Measurements from ENCODE around the gene TBC1D10A. TPM values are rescaled to one million over a fixed set of nuclear protein-coding genes. Genes with fewer than 3 reads are reported as not detected.
A peak's percentile ranks its signal among the peaks of the same experiment; 100 is the strongest.

The TBC1D10A gene
- total RNA-seq, 3 donors from 2014 or later = 29.7 to 41.4 (median 32.2) TPM

- peak; percentile 54 for ATAC-seq
Measured at GRCh38 chr22:30325065-30325720, 1.5 kb downstream of the TBC1D10A start.

GRCh38 chr22:30324014-30324730 is 2.6 kb downstream of the TBC1D10A start:
- Histone ChIP-seq H3K4me1 (ENCODE audit: low read depth) (peaks cover 37% of the 10 kb centered on the region), H3K36me3 (ENCODE audit: low read depth) (no peaks in the 10 kb centered on the region), H3K4me3 (no peak overlapping the region), H3K9me3 (no peaks in the 10 kb centered on the region)
- ATAC-seq (no peak), DNase-seq (no peak)
- intact Hi-C loops (cut with DNase I, micrococcal nuclease) = no loop called here
- TF ChIP-seq, protein P1, sequence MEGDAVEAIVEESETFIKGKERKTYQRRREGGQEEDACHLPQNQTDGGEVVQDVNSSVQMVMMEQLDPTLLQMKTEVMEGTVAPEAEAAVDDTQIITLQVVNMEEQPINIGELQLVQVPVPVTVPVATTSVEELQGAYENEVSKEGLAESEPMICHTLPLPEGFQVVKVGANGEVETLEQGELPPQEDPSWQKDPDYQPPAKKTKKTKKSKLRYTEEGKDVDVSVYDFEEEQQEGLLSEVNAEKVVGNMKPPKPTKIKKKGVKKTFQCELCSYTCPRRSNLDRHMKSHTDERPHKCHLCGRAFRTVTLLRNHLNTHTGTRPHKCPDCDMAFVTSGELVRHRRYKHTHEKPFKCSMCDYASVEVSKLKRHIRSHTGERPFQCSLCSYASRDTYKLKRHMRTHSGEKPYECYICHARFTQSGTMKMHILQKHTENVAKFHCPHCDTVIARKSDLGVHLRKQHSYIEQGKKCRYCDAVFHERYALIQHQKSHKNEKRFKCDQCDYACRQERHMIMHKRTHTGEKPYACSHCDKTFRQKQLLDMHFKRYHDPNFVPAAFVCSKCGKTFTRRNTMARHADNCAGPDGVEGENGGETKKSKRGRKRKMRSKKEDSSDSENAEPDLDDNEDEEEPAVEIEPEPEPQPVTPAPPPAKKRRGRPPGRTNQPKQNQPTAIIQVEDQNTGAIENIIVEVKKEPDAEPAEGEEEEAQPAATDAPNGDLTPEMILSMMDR (IDR thresholded peaks at IDR 0.05) = no peak

More at GRCh38 chr22:30325065-30325720, 1.5 kb downstream of the TBC1D10A start:
- intact Hi-C loops (cut with DNase I, micrococcal nuclease) = no loop called here
- Histone ChIP-seq H3K4me3 (peak overlapping the region; percentile 75), H3K4me1 (ENCODE audit: low read depth) (peaks cover 37% of the 10 kb centered on the region), H3K9me3 (no peaks in the 10 kb centered on the region), H3K36me3 (ENCODE audit: low read depth) (no peaks in the 10 kb centered on the region)
- peak in 1 of 3 donors; percentile 81 for DNase-seq
- TF ChIP-seq, protein P1 (IDR thresholded peaks at IDR 0.05) = no peak

GRCh38 chr22:30323246-30323645 is 3.5 kb downstream of the TBC1D10A start:
- Histone ChIP-seq H3K36me3 (ENCODE audit: low read depth) (no peaks in the 10 kb centered on the region), H3K9me3 (no peaks in the 10 kb centered on the region), H3K4me3 (no peak overlapping the region), H3K4me1 (ENCODE audit: low read depth) (peaks cover 37% of the 10 kb centered on the region)
- intact Hi-C loops (cut with DNase I, micrococcal nuclease) = no loop called here
- no peak for DNase-seq
- ATAC-seq = no peak
- TF ChIP-seq, protein P1 (IDR thresholded peaks at IDR 0.05) = no peak

- Histone ChIP-seq H3K36me3 (ENCODE audit: low read depth) (no peaks in the 10 kb centered on the region), H3K4me1 (ENCODE audit: low read depth) (peaks cover 27% of the 10 kb centered on the region), H3K9me3 (no peaks in the 10 kb centered on the region), H3K4me3 (no peak overlapping the region)
- TF ChIP-seq, protein P1 (IDR thresholded peaks at IDR 0.05) = no peak
- ATAC-seq = no peak
- intact Hi-C loops (cut with DNase I, micrococcal nuclease) = no loop called here
- DNase-seq = no peak
Measured at GRCh38 chr22:30321461-30321860, 5.3 kb downstream of the TBC1D10A start.

DNA sequence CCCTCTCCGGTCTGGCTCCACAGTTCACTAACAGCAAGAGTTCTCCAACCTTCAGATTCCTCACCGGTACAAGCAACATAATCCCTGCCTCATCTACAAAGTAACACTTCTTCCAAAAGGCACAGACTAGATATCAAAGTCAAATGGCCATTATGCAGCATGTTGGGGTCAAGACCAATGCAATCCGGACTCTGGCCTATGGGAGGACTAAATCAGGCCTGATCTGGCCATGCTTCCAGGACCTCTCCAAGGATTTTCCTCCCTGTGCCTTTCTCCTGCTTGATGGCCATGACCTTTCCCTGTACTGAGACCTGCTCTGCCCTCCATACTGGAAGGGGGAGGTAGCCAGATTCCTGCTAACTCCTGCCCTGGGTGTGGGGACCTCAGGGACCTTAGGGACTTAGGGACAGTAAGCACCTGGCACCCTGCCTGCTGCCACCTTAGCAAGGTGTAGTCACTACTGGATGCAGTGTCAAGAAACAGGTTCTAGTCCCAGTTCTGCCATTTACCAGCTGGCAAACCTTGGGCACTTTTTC is 6.7 kb downstream of the TBC1D10A start:
- DNase-seq (no peak), ATAC-seq (no peak)
- intact Hi-C loops (cut with DNase I, micrococcal nuclease) = no loop called here
- peaks cover 24% of the 10 kb centered on the region for H3K4me1 ChIP-seq (ENCODE audit: low read depth)
- H3K4me3 ChIP-seq = no peak overlapping the region
- H3K9me3 ChIP-seq = no peaks in the 10 kb centered on the region
- TF ChIP-seq, protein P1 (IDR thresholded peaks at IDR 0.05) = no peak
- no peaks in the 10 kb centered on the region for H3K36me3 ChIP-seq (ENCODE audit: low read depth)
